A549 (cell line): Measurements from ENCODE around the gene TOE1. TPM values are rescaled to one million over a fixed set of nuclear protein-coding genes. Genes with fewer than 3 reads are reported as not detected.

Source experiments
- ATAC-seq, 2 experiments: fragments of 200-7000 bp in 1 of 2; fragments of >200 bp in 1 of 2; cut with Nextera tagmentation in 1 of 2; cut with Tn5 transposase in 1 of 2; 3 replicates each; pipeline versions ENCODE4 v1.8.0 to v1.9.1; 2018 to 2020; ENCODE audit warnings: mild to moderate bottlenecking in 1 of 2, moderate library complexity in 1 of 2
- CTCF ChIA-PET: fragments of 300-600 bp; sonication (Branson Sonifier 250); formaldehyde crosslinking; extraction: SDS; loops from one replicate; lab custom pipeline; 2021; ENCODE audit warnings: antibody characterized with exemption, inconsistent platforms; lab: Yijun Ruan, JAX
- POLR2A ChIA-PET: fragments of 350-600 bp; formaldehyde crosslinking; extraction: SDS; loops from one replicate; lab custom pipeline; 2021; ENCODE audit warnings: antibody characterized with exemption, inconsistent platforms; lab: Yijun Ruan, JAX
- DNase-seq, 2 experiments: peaks; one replicate each; pipeline versions ENCODE4 v3.0.0 to v3.0.0-alpha.2; 2011 to 2016; ENCODE audit warnings: low read depth in 1 of 2, low spot score in 1 of 2
- FAIRE-seq: peaks from 2 replicates; lab custom pipeline; 2011; peaks lifted over from hg19 to GRCh38; lab: Jason Lieb, UNC
- H3K27ac ChIP-seq, 2 experiments: fragments of >200 bp; sonication (Bioruptor Twin); formaldehyde crosslinking; 3 replicates each; pipeline ENCODE4 v1.5.1; 2016 to 2017
- H3K4me1 ChIP-seq: fragments of >200 bp; sonication (Bioruptor Twin); formaldehyde crosslinking; 3 replicates; pipeline ENCODE4 v1.6.1; 2016
- H3K4me2 ChIP-seq: fragments of >200 bp; sonication (Bioruptor Twin); formaldehyde crosslinking; 3 replicates; pipeline ENCODE4 v1.6.1; 2016
- H3K4me3 ChIP-seq: fragments of >200 bp; sonication (Bioruptor Twin); formaldehyde crosslinking; 3 replicates; pipeline ENCODE4 v1.5.1; 2016
- H3K9me3 ChIP-seq: fragments of >200 bp; sonication (Bioruptor Twin); formaldehyde crosslinking; 3 replicates; pipeline ENCODE4 v1.6.1; 2016
- BHLHE40 ChIP-seq: IDR thresholded peaks from 2 replicates; pipeline ENCODE4 v1.6.1; 2012; ENCODE audit warnings: low read depth, low read length, inconsistent platforms
- CBX2 ChIP-seq: fragments of 200-600 bp; sonication (generic); IDR thresholded peaks from 2 replicates; pipeline ENCODE4 v1.6.1; 2016; ENCODE audit warnings: low read depth, mild to moderate bottlenecking, borderline replicate concordance
- CHD2 ChIP-seq: fragments of 150-350 bp; IDR thresholded peaks from 2 replicates; pipeline ENCODE4 v1.6.1; 2014; ENCODE audit warnings: low read length; ENCODE audit not compliant: partially characterized antibody
- CHD4 ChIP-seq: fragments of 200-600 bp; sonication (generic); IDR thresholded peaks from 2 replicates; pipeline ENCODE4 v1.6.1; 2016; ENCODE audit warnings: antibody characterized with exemption, mild to moderate bottlenecking, borderline replicate concordance
- GATA3 ChIP-seq: IDR thresholded peaks from 2 replicates; pipeline ENCODE4 v1.6.1; 2012; ENCODE audit warnings: borderline replicate concordance
- HOXB13 ChIP-seq: fragments of 250-450 bp; sonication (Bioruptor Pico); IDR thresholded peaks from 2 replicates; pipeline ENCODE4 v1.5.0; 2020; ENCODE audit warnings: low read depth, mild to moderate bottlenecking, moderate library complexity
- HOXB5 ChIP-seq: fragments of 250-450 bp; sonication (Bioruptor Pico); IDR thresholded peaks from 2 replicates; pipeline ENCODE4 v1.5.0; 2020; ENCODE audit warnings: mild to moderate bottlenecking, moderate library complexity
- JUN ChIP-seq, 2 experiments: fragments of >200 bp; sonication (Bioruptor Twin); formaldehyde crosslinking; IDR thresholded peaks; 2 replicates in 1 of 2; 3 replicates in 1 of 2; pipeline ENCODE4 v1.6.1; 2016 to 2017
- JUNB ChIP-seq: fragments of >200 bp; sonication (Bioruptor Twin); formaldehyde crosslinking; IDR thresholded peaks from 2 replicates; pipeline ENCODE4 v1.6.1; 2016
- KDM1A ChIP-seq: fragments of 200-600 bp; sonication (generic); IDR thresholded peaks from 2 replicates; pipeline ENCODE4 v1.6.1; 2016; ENCODE audit warnings: low read depth, mild to moderate bottlenecking
- KDM5A ChIP-seq: fragments of 200-600 bp; sonication (generic); IDR thresholded peaks from 2 replicates; pipeline ENCODE4 v1.6.1; 2016; ENCODE audit warnings: antibody characterized with exemption, mild to moderate bottlenecking
- MYC ChIP-seq: IDR thresholded peaks from 2 replicates; pipeline ENCODE4 v1.6.1; 2012; ENCODE audit warnings: mild to moderate bottlenecking, inconsistent platforms, low read length, improper control_type of control experiment, borderline replicate concordance
- PHF8 ChIP-seq: fragments of 200-600 bp; sonication (generic); IDR thresholded peaks from 2 replicates; pipeline ENCODE4 v1.6.1; 2016; ENCODE audit warnings: low read depth, mild to moderate bottlenecking, antibody characterized with exemption, moderate library complexity, borderline replicate concordance
- POLR2A ChIP-seq: IDR thresholded peaks from 2 replicates; pipeline ENCODE4 v1.6.1; 2012; ENCODE audit warnings: mild to moderate bottlenecking, low read length
- RARB ChIP-seq: fragments of 250-450 bp; sonication (Bioruptor Pico); IDR thresholded peaks from 2 replicates; pipeline ENCODE4 v1.8.0; 2021; ENCODE audit warnings: mild to moderate bottlenecking, moderate library complexity
- RCOR1 ChIP-seq: fragments of 150-350 bp; IDR thresholded peaks from 2 replicates; pipeline ENCODE4 v1.6.1; 2014; ENCODE audit warnings: antibody characterized with exemption, low read length, low read depth
- RFX5 ChIP-seq: fragments of 450-650 bp; IDR thresholded peaks from 2 replicates; pipeline ENCODE4 v1.7.1; 2014; ENCODE audit warnings: antibody characterized with exemption, mild to moderate bottlenecking, moderate library complexity
- ZC3H11A ChIP-seq: fragments of 450-650 bp; IDR thresholded peaks from 2 replicates; pipeline ENCODE4 v1.6.1; 2014; ENCODE audit warnings: antibody characterized with exemption, mild to moderate bottlenecking
- ZFP36 ChIP-seq: fragments of 450-650 bp; IDR thresholded peaks from 2 replicates; pipeline ENCODE4 v1.6.1; 2014; ENCODE audit warnings: borderline replicate concordance; ENCODE audit not compliant: partially characterized antibody
- WGBS: methylation state at CpG from one replicate; pipeline ENCODE4 v1.1.6; 2017; ENCODE audit errors: missing lambda C conversion rate; 5-methylcytosine and 5-hydroxymethylcytosine counted together
- polyA minus RNA-seq: library from RNA; depleted of rRNA, polyadenylated mRNA; stranded (reverse); fragments of >200 nt; gene quantifications from 2 replicates; pipeline ENCODE4 v1.2.3, GENCODE V29; 2011; rRNA and poly(A)+ RNA removed
- polyA plus RNA-seq, 4 experiments: library from polyadenylated mRNA; depleted of rRNA in 3 of 4; stranded (reverse); fragments of >200 nt; fragmentation: RNase III in 1 of 4; extraction: RNeasy Plus Mini Kit Qiagen cat#74134 plus additional on column Dnase treatment in 1 of 4; gene quantifications; 2 replicates in 3 of 4; 3 replicates in 1 of 4; pipeline ENCODE4 v1.2.3, GENCODE V29; 2011 to 2017
- TF ChIP-seq, protein P1 (sequence below): fragments of 150-350 bp; IDR thresholded peaks from 2 replicates; pipeline ENCODE4 v1.6.1; 2014; ENCODE audit warnings: low read depth, mild to moderate bottlenecking, low read length
- TF ChIP-seq, protein P2 (sequence below): IDR thresholded peaks from 2 replicates; pipeline ENCODE4 v1.6.1; 2012
- TF ChIP-seq, protein P3 (sequence below): IDR thresholded peaks from 2 replicates; pipeline ENCODE4 v1.6.1; 2012
- TF ChIP-seq, protein P4 (sequence below): IDR thresholded peaks from 2 replicates; pipeline ENCODE4 v1.6.1; 2012; ENCODE audit warnings: low read depth, borderline replicate concordance
- TF ChIP-seq, protein P5 (sequence below): fragments of 450-650 bp; IDR thresholded peaks from 2 replicates; pipeline ENCODE4 v1.6.1; 2014; ENCODE audit warnings: antibody characterized with exemption
- TF ChIP-seq, protein P6 (sequence below): fragments of >200 bp; sonication (Bioruptor Twin); formaldehyde crosslinking; IDR thresholded peaks from 3 replicates; pipeline ENCODE4 v1.5.1; 2016
- TF ChIP-seq, protein P7 (sequence below): fragments of 200-600 bp; sonication (generic); IDR thresholded peaks from 2 replicates; pipeline ENCODE4 v1.6.1; 2016; ENCODE audit warnings: antibody characterized with exemption, mild to moderate bottlenecking, moderate library complexity

The TOE1 gene
- polyA plus RNA-seq (2011; rRNA removed) (13.3 and 14.9 TPM in 2 replicates), polyA plus RNA-seq (2017; fragmentation: RNase III; extraction: RNeasy Plus Mini Kit Qiagen cat#74134 plus additional on column Dnase treatment) (13.7 to 16.3 TPM (median 15.8 TPM) in 3 replicates), polyA minus RNA-seq (18.2 and 22.9 TPM in 2 replicates)
- polyA plus RNA-seq (2012; cell fraction: cytosol; rRNA removed): 25.1 and 29.5 TPM in 2 replicates
- polyA plus RNA-seq (2012; cell fraction: nucleus; rRNA removed): 28.6 and 29.7 TPM in 2 replicates

DNA sequence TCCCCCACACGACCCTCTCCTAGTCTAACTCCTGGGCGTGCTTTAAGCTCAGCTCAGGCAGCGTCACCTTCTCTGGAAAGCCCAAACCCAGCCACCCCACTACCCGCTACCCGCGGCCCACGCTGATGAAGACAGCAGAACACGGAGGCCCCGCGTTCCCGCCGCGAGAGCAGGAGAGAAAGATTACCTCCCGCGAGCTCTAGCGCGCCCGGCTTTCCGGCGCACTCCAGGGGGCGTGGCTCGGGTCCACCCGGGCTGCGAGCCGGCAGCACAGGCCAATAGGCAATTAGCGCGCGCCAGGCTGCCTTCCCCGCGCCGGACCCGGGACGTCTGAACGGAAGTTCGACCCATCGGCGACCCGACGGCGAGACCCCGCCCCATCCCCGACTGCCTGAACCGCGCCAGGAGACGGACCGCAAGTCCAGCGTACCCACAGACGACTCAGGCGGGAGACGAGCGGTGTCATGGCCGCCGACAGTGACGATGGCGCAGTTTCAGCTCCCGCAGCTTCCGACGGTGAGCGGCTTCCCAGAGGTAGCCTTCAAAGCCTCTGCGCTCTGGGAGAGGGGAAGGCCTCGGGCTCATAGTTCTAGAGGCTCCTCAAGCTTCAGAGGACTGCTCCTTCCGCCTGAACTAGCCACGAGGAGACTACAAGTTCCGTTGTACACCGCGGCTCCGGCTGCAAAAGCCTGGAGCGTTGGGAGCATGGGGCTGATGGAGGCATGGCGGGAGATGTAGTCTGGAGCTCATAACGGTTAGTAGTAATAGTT lies at the start of gene TOE1, which contains the start of gene MUTYH:
Gene TOE1 (plus strand): TSS at position 382 of the 770 bp plus-strand sequence. CDS start 83 bp downstream, at position 465.
Gene MUTYH (minus strand): TSS at position 652 of the 770 bp plus-strand sequence. CDS start 5,935 bp downstream, outside the sequence.
- DNase-seq (peak; percentile 82 to 92), ATAC-seq (peak; percentile 91 to 94), FAIRE-seq (no peak)
- Histone ChIP-seq H3K4me2 (peak within 1 kb of the TSS; percentile 84), H3K4me3 (peak within 1 kb of the TSS; percentile 67), H3K4me1 (peaks cover 18% of the 10 kb centered on the region; the same call in 2 of the 3 replicates), H3K9me3 (no peaks in the 10 kb centered on the region), H3K27ac (peak within 1 kb of the TSS; percentile 96 to 97)
- ChIA-PET POLR2A (interaction anchor here (0.5 to 2.8 kb wide), 14 partner anchors 9 to 540 kb away, joined by 3 to 33 read pairs (median 8); partner anchors contain the start of genes CCDC163, HECTD3, HPDL and MMACHC), CTCF (interaction anchor here (0.9 to 3.3 kb wide), 8 partner anchors 9 to 326 kb away, joined by 3 to 13 read pairs (median 4); no protein-coding TSS in a partner anchor)
- WGBS: 0% methylated on average over 11 of the region's 70 CpGs
- TF ChIP-seq HOXB5 (CRISPR knock-in tag): no peak
- TF ChIP-seq RCOR1: no peak
- TF ChIP-seq JUNB: no peak
- TF ChIP-seq RARB (CRISPR knock-in tag): no peak
- peak; percentile 54 for TF ChIP-seq PHF8
- TF ChIP-seq ZC3H11A: no peak
- no peak for TF ChIP-seq KDM1A
- TF ChIP-seq, protein P1, sequence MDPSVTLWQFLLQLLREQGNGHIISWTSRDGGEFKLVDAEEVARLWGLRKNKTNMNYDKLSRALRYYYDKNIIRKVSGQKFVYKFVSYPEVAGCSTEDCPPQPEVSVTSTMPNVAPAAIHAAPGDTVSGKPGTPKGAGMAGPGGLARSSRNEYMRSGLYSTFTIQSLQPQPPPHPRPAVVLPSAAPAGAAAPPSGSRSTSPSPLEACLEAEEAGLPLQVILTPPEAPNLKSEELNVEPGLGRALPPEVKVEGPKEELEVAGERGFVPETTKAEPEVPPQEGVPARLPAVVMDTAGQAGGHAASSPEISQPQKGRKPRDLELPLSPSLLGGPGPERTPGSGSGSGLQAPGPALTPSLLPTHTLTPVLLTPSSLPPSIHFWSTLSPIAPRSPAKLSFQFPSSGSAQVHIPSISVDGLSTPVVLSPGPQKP: no peak
- TF ChIP-seq CBX2: no peak
- TF ChIP-seq, protein P2, sequence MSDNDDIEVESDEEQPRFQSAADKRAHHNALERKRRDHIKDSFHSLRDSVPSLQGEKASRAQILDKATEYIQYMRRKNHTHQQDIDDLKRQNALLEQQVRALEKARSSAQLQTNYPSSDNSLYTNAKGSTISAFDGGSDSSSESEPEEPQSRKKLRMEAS: peak; percentile 77
- TF ChIP-seq MYC: peak; percentile 17; the same call in 1 of the 2 replicates
- TF ChIP-seq, protein P3, sequence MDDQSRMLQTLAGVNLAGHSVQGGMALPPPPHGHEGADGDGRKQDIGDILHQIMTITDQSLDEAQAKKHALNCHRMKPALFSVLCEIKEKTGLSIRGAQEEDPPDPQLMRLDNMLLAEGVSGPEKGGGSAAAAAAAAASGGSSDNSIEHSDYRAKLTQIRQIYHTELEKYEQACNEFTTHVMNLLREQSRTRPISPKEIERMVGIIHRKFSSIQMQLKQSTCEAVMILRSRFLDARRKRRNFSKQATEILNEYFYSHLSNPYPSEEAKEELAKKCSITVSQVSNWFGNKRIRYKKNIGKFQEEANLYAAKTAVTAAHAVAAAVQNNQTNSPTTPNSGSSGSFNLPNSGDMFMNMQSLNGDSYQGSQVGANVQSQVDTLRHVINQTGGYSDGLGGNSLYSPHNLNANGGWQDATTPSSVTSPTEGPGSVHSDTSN: no peak
- no peak for TF ChIP-seq HOXB13 (CRISPR knock-in tag)
- no peak for TF ChIP-seq ZFP36
- TF ChIP-seq RFX5: no peak
- TF ChIP-seq, protein P4, sequence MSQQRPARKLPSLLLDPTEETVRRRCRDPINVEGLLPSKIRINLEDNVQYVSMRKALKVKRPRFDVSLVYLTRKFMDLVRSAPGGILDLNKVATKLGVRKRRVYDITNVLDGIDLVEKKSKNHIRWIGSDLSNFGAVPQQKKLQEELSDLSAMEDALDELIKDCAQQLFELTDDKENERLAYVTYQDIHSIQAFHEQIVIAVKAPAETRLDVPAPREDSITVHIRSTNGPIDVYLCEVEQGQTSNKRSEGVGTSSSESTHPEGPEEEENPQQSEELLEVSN: peak; percentile 42; the same call in 1 of the 2 replicates
- TF ChIP-seq, protein P5, sequence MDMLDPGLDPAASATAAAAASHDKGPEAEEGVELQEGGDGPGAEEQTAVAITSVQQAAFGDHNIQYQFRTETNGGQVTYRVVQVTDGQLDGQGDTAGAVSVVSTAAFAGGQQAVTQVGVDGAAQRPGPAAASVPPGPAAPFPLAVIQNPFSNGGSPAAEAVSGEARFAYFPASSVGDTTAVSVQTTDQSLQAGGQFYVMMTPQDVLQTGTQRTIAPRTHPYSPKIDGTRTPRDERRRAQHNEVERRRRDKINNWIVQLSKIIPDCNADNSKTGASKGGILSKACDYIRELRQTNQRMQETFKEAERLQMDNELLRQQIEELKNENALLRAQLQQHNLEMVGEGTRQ: no peak
- no peak for TF ChIP-seq GATA3
- TF ChIP-seq, protein P6, sequence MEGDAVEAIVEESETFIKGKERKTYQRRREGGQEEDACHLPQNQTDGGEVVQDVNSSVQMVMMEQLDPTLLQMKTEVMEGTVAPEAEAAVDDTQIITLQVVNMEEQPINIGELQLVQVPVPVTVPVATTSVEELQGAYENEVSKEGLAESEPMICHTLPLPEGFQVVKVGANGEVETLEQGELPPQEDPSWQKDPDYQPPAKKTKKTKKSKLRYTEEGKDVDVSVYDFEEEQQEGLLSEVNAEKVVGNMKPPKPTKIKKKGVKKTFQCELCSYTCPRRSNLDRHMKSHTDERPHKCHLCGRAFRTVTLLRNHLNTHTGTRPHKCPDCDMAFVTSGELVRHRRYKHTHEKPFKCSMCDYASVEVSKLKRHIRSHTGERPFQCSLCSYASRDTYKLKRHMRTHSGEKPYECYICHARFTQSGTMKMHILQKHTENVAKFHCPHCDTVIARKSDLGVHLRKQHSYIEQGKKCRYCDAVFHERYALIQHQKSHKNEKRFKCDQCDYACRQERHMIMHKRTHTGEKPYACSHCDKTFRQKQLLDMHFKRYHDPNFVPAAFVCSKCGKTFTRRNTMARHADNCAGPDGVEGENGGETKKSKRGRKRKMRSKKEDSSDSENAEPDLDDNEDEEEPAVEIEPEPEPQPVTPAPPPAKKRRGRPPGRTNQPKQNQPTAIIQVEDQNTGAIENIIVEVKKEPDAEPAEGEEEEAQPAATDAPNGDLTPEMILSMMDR: no peak
- TF ChIP-seq KDM5A: 0 out of 2 replicates have a peak, but pooled peaks have one; percentile 34
- peak; percentile 78 for TF ChIP-seq POLR2A
- TF ChIP-seq CHD4: no peak
- TF ChIP-seq, protein P7, sequence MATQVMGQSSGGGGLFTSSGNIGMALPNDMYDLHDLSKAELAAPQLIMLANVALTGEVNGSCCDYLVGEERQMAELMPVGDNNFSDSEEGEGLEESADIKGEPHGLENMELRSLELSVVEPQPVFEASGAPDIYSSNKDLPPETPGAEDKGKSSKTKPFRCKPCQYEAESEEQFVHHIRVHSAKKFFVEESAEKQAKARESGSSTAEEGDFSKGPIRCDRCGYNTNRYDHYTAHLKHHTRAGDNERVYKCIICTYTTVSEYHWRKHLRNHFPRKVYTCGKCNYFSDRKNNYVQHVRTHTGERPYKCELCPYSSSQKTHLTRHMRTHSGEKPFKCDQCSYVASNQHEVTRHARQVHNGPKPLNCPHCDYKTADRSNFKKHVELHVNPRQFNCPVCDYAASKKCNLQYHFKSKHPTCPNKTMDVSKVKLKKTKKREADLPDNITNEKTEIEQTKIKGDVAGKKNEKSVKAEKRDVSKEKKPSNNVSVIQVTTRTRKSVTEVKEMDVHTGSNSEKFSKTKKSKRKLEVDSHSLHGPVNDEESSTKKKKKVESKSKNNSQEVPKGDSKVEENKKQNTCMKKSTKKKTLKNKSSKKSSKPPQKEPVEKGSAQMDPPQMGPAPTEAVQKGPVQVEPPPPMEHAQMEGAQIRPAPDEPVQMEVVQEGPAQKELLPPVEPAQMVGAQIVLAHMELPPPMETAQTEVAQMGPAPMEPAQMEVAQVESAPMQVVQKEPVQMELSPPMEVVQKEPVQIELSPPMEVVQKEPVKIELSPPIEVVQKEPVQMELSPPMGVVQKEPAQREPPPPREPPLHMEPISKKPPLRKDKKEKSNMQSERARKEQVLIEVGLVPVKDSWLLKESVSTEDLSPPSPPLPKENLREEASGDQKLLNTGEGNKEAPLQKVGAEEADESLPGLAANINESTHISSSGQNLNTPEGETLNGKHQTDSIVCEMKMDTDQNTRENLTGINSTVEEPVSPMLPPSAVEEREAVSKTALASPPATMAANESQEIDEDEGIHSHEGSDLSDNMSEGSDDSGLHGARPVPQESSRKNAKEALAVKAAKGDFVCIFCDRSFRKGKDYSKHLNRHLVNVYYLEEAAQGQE: peak; percentile 48
- peak; percentile 38 for TF ChIP-seq CHD2
- TF ChIP-seq JUN (IDR thresholded peaks at IDR 0.05): peak in 1 of 2 experiments; percentile 81; a peak in 3 of 5 replicates
- no peak for TF ChIP-seq BHLHE40
